ENCODE data around the gene SH2D5.

SH2D5 gene

DNA sequence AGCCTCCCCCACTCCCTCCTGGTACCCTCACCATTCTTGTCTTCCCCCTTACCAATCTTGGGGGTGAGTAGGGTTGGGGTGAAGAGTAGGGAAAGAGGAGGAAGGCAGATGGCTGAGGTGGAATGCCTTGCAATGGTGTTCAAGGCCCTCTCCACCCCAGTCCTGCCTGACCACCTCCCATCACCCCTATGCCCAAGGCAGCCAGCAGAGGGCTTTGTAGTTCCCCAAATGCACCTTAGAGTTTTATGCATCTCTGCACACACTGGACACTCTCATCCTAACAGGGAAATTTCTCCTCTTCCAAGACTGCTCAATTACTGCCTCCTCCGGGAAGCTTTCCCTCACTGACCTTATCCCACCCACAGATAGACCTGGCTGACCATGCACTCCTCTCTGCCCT is 30.1 kb downstream of the SH2D5 start:
- Histone ChIP-seq H3K4me3 (ENCODE audit: low read depth, low read length) (no peak overlapping the region), H3K4me1 (ENCODE audit: control insufficient read depth, insufficient read depth, low read length) (no peaks in the 10 kb centered on the region), H3K27ac (ENCODE audit: extremely low read depth, low read depth, low read length) (no peak overlapping the region), H3K9me3 (ENCODE audit: control insufficient read depth, insufficient read depth, low read depth, low read length) (no peaks in the 10 kb centered on the region), H3K36me3 (ENCODE audit: control insufficient read depth in 2 of 2, insufficient read depth in 1 of 2, low read length in 2 of 2) (peaks cover 0 to 9% of the 10 kb centered on the region in 2 experiments; a peak in 1 of 3 replicates)
- ChIA-PET CTCF (interaction anchor here (0.7 to 1.1 kb wide), 3 partner anchors 53 to 84 kb away, joined by 3 read pairs; no protein-coding TSS in a partner anchor), POLR2A (no interaction called here)
- no peak for TF ChIP-seq ZNF214 (tag by site-specific recombination; IDR thresholded peaks at IDR 0.05; ENCODE audit: borderline replicate concordance)
- TF ChIP-seq CTCF (tag by site-specific recombination; IDR thresholded peaks at IDR 0.05): peak; percentile 39

GRCh38 chr1:20701847-20702246 is 30.7 kb downstream of the SH2D5 start:
- no peaks in the 10 kb centered on the region for H3K9me3 ChIP-seq (ENCODE audit: control insufficient read depth, insufficient read depth, low read depth, low read length)
- no peak for TF ChIP-seq KLF16 (tag by site-specific recombination; IDR thresholded peaks at IDR 0.05)
- no peak for TF ChIP-seq ZNF510 (tag by site-specific recombination; IDR thresholded peaks at IDR 0.05; ENCODE audit: insufficient replicate concordance)
- TF ChIP-seq ZNF530 (tag by site-specific recombination; IDR thresholded peaks at IDR 0.05; ENCODE audit: low read depth): no peak
- no peak for TF ChIP-seq ZFHX2 (tag by site-specific recombination; conservative IDR thresholded peaks at IDR 0.05)
- no peak for TF ChIP-seq REPIN1 (tag by site-specific recombination; IDR thresholded peaks at IDR 0.05; ENCODE audit: low read depth)
- no peak for TF ChIP-seq ZFP41 (tag by site-specific recombination; IDR thresholded peaks at IDR 0.05; ENCODE audit: borderline replicate concordance)
- no peak for TF ChIP-seq ZNF221 (tag by site-specific recombination; IDR thresholded peaks at IDR 0.05; ENCODE audit: borderline replicate concordance)
- TF ChIP-seq, protein P1, sequence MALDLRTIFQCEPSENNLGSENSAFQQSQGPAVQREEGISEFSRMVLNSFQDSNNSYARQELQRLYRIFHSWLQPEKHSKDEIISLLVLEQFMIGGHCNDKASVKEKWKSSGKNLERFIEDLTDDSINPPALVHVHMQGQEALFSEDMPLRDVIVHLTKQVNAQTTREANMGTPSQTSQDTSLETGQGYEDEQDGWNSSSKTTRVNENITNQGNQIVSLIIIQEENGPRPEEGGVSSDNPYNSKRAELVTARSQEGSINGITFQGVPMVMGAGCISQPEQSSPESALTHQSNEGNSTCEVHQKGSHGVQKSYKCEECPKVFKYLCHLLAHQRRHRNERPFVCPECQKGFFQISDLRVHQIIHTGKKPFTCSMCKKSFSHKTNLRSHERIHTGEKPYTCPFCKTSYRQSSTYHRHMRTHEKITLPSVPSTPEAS (tag by site-specific recombination; IDR thresholded peaks at IDR 0.05): no peak
- TF ChIP-seq GLIS1 (tag by site-specific recombination; IDR thresholded peaks at IDR 0.05): no peak
- TF ChIP-seq, protein P2, sequence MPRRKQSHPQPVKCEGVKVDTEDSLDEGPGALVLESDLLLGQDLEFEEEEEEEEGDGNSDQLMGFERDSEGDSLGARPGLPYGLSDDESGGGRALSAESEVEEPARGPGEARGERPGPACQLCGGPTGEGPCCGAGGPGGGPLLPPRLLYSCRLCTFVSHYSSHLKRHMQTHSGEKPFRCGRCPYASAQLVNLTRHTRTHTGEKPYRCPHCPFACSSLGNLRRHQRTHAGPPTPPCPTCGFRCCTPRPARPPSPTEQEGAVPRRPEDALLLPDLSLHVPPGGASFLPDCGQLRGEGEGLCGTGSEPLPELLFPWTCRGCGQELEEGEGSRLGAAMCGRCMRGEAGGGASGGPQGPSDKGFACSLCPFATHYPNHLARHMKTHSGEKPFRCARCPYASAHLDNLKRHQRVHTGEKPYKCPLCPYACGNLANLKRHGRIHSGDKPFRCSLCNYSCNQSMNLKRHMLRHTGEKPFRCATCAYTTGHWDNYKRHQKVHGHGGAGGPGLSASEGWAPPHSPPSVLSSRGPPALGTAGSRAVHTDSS (tag by site-specific recombination; IDR thresholded peaks at IDR 0.05): no peak
- no peak for TF ChIP-seq ZNF366 (tag by site-specific recombination; conservative IDR thresholded peaks at IDR 0.05)
- CTCF ChIA-PET: interaction anchor here (0.7 to 1.1 kb wide), 2 partner anchors 82 to 84 kb away, joined by 3 read pairs; no protein-coding TSS in a partner anchor

GRCh38 chr1:20701446-20701845 is 31.1 kb downstream of the SH2D5 start:
- no peaks in the 10 kb centered on the region for H3K4me1 ChIP-seq (ENCODE audit: control insufficient read depth, insufficient read depth, low read length)
- CTCF ChIA-PET: no interaction called here
- no peaks in the 10 kb centered on the region for H3K9me3 ChIP-seq (ENCODE audit: control insufficient read depth, insufficient read depth, low read depth, low read length)
- peaks cover 0 to 9% of the 10 kb centered on the region in 2 experiments; a peak in 1 of 3 replicates for H3K36me3 ChIP-seq (ENCODE audit: control insufficient read depth in 2 of 2, insufficient read depth in 1 of 2, low read length in 2 of 2)
- POLR2A ChIA-PET: no interaction called here
- H3K27ac ChIP-seq (ENCODE audit: extremely low read depth, low read depth, low read length): no peak overlapping the region
- no peak overlapping the region for H3K4me3 ChIP-seq (ENCODE audit: low read depth, low read length)
- TF ChIP-seq ZNF621 (tag by site-specific recombination; IDR thresholded peaks at IDR 0.05) (no peak), ZNF341 (tag by site-specific recombination; IDR thresholded peaks at IDR 0.05; ENCODE audit: low read depth) (no peak), SP2 (tag by site-specific recombination; IDR thresholded peaks at IDR 0.05) (no peak), ZFHX2 (tag by site-specific recombination; conservative IDR thresholded peaks at IDR 0.05) (no peak), ZNF596 (tag by site-specific recombination; IDR thresholded peaks at IDR 0.05) (no peak), ZNF610 (tag by site-specific recombination; IDR thresholded peaks at IDR 0.05; ENCODE audit: borderline replicate concordance) (no peak), ZNF837 (tag by site-specific recombination; IDR thresholded peaks at IDR 0.05) (no peak), HOXC10 (CRISPR knock-in tag; IDR thresholded peaks at IDR 0.05) (no peak), ZNF777 (tag by site-specific recombination; IDR thresholded peaks at IDR 0.05; ENCODE audit: borderline replicate concordance) (no peak), ZXDB (tag by site-specific recombination; IDR thresholded peaks at IDR 0.05) (no peak), ZNF169 (tag by site-specific recombination; IDR thresholded peaks at IDR 0.05) (no peak), MYNN (tag by site-specific recombination; IDR thresholded peaks at IDR 0.05; ENCODE audit: borderline replicate concordance) (no peak)
- TF ChIP-seq, protein P3, sequence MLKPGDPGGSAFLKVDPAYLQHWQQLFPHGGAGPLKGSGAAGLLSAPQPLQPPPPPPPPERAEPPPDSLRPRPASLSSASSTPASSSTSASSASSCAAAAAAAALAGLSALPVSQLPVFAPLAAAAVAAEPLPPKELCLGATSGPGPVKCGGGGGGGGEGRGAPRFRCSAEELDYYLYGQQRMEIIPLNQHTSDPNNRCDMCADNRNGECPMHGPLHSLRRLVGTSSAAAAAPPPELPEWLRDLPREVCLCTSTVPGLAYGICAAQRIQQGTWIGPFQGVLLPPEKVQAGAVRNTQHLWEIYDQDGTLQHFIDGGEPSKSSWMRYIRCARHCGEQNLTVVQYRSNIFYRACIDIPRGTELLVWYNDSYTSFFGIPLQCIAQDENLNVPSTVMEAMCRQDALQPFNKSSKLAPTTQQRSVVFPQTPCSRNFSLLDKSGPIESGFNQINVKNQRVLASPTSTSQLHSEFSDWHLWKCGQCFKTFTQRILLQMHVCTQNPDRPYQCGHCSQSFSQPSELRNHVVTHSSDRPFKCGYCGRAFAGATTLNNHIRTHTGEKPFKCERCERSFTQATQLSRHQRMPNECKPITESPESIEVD (tag by site-specific recombination; IDR thresholded peaks at IDR 0.05): no peak
- TF ChIP-seq, protein P4, sequence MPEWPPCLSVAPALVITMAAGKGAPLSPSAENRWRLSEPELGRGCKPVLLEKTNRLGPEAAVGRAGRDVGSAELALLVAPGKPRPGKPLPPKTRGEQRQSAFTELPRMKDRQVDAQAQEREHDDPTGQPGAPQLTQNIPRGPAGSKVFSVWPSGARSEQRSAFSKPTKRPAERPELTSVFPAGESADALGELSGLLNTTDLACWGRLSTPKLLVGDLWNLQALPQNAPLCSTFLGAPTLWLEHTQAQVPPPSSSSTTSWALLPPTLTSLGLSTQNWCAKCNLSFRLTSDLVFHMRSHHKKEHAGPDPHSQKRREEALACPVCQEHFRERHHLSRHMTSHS (tag by site-specific recombination; IDR thresholded peaks at IDR 0.05): no peak

More at GRCh38 chr1:20701847-20702246, 30.7 kb downstream of the SH2D5 start:
- peaks cover 0 to 9% of the 10 kb centered on the region in 2 experiments; a peak in 1 of 3 replicates for H3K36me3 ChIP-seq (ENCODE audit: control insufficient read depth in 2 of 2, insufficient read depth in 1 of 2, low read length in 2 of 2)
- no peaks in the 10 kb centered on the region for H3K4me1 ChIP-seq (ENCODE audit: control insufficient read depth, insufficient read depth, low read length)
- POLR2A ChIA-PET: no interaction called here
- no peak overlapping the region for H3K27ac ChIP-seq (ENCODE audit: extremely low read depth, low read depth, low read length)
- no peak overlapping the region for H3K4me3 ChIP-seq (ENCODE audit: low read depth, low read length)
